GM19240 (cell line): ENCODE results near the gene LAMC2.
"Not testable (repeated sequence)": the region's sequence is repeated elsewhere in the genome, so short reads cannot be mapped to it uniquely, and the experiment has no call there.

ENCODE experiments used
- DNase-seq: peaks from one replicate; pipeline ENCODE4 v3.0.0; 2011; ENCODE audit warnings: low spot score; ENCODE audit not compliant: insufficient read length

Gene LAMC2

GRCh38 chr1:183237046-183237445 is 51.0 kb downstream of the LAMC2 start:
- no peak for DNase-seq

GRCh38 chr1:183238071-183238470 is 52.0 kb downstream of the LAMC2 start:
- no peak for DNase-seq

- DNase-seq = no peak
Measured at GRCh38 chr1:183239220-183239742, 53.2 kb downstream of the LAMC2 start.

- no peak for DNase-seq
Measured at GRCh38 chr1:183239793-183240525, 53.9 kb downstream of the LAMC2 start.

GRCh38 chr1:183240526-183240825 is 54.4 kb downstream of the LAMC2 start:
- DNase-seq = no peak

- not testable (repeated sequence) for DNase-seq
Measured at GRCh38 chr1:183240853-183241252, 54.8 kb downstream of the LAMC2 start.

- DNase-seq = no peak
Measured at GRCh38 chr1:183241471-183241870, 55.4 kb downstream of the LAMC2 start.

GRCh38 chr1:183242556-183242955 is 56.5 kb downstream of the LAMC2 start:
- DNase-seq = no peak

- no peak for DNase-seq
Measured at GRCh38 chr1:183243161-183244050, 57.3 kb downstream of the LAMC2 start.

GRCh38 chr1:183244466-183244865 is 58.4 kb downstream of the LAMC2 start:
- no peak for DNase-seq

- no peak for DNase-seq
Measured at GRCh38 chr1:183245357-183245756, 59.3 kb downstream of the LAMC2 start.

- no peak for DNase-seq
Measured at GRCh38 chr1:183246436-183246835, 60.4 kb downstream of the LAMC2 start.

- DNase-seq = no peak
Measured at GRCh38 chr1:183247066-183247465, 61.0 kb downstream of the LAMC2 start.

GRCh38 chr1:183247484-183247883 is 61.4 kb downstream of the LAMC2 start:
- DNase-seq = no peak

GRCh38 chr1:183247931-183248330 is 61.9 kb downstream of the LAMC2 start:
- no peak for DNase-seq

- no peak for DNase-seq
Measured at GRCh38 chr1:183248989-183249691, 63.1 kb downstream of the LAMC2 start.

GRCh38 chr1:183249941-183250452 is 63.9 kb downstream of the LAMC2 start:
- no peak for DNase-seq

- no peak for DNase-seq
Measured at GRCh38 chr1:183251101-183251958, 65.3 kb downstream of the LAMC2 start.

GRCh38 chr1:183251959-183252450 is 65.9 kb downstream of the LAMC2 start:
- DNase-seq = no peak

- DNase-seq = no peak
Measured at GRCh38 chr1:183255073-183255472, 69.0 kb downstream of the LAMC2 start.

GRCh38 chr1:183259924-183260323 is 73.9 kb downstream of the LAMC2 start:
- no peak for DNase-seq
